Measurements from ENCODE around the gene NSDHL. TPM values are rescaled to one million over a fixed set of nuclear protein-coding genes. Genes with fewer than 3 reads are reported as not detected.
A peak's percentile ranks its signal among the peaks of the same experiment; 100 is the strongest.
"Not testable (repeated sequence)": the region's sequence is repeated elsewhere in the genome, so short reads cannot be mapped to it uniquely, and the experiment has no call there.

The NSDHL gene
- total RNA-seq, 1 donor from 2014 or later, result 29.0 TPM

DNA sequence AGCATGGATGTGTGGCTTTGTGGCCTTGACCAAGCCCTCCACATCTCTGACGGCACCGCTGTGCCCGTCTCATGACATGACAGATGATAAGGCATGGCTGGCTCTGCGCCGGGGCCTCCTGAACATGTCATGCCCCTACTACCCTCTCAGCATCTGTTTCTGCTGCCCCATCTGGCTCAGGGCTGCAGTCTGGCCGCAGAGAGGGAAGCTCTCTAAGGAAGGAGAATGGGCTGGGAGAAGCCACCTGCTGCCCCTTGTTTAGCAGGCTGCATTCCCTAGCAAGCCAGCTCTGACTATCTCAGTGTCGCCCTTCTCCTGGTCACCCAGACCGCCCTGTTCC lies 74.2 kb downstream of the NSDHL start:
- no peaks in the 10 kb centered on the region for H3K36me3 Mint-ChIP-seq (ENCODE audit: insufficient read depth)
- H3K4me3 Mint-ChIP-seq (ENCODE audit: low read depth), result no peak overlapping the region
- DNase-seq (ENCODE audit: low spot score, unreplicated experiment), result no peak
- TF ChIP-seq, protein P1, sequence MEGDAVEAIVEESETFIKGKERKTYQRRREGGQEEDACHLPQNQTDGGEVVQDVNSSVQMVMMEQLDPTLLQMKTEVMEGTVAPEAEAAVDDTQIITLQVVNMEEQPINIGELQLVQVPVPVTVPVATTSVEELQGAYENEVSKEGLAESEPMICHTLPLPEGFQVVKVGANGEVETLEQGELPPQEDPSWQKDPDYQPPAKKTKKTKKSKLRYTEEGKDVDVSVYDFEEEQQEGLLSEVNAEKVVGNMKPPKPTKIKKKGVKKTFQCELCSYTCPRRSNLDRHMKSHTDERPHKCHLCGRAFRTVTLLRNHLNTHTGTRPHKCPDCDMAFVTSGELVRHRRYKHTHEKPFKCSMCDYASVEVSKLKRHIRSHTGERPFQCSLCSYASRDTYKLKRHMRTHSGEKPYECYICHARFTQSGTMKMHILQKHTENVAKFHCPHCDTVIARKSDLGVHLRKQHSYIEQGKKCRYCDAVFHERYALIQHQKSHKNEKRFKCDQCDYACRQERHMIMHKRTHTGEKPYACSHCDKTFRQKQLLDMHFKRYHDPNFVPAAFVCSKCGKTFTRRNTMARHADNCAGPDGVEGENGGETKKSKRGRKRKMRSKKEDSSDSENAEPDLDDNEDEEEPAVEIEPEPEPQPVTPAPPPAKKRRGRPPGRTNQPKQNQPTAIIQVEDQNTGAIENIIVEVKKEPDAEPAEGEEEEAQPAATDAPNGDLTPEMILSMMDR (IDR thresholded peaks at IDR 0.05; ENCODE audit: unreplicated experiment), result no peak
- H3K4me1 Mint-ChIP-seq (ENCODE audit: low read depth), result peaks cover 8% of the 10 kb centered on the region
- H3K27me3 Mint-ChIP-seq, result peaks cover 9% of the 10 kb centered on the region
- peaks cover 3% of the 10 kb centered on the region for H3K9me3 Mint-ChIP-seq (ENCODE audit: low read depth)
- H3K27ac Mint-ChIP-seq, result no peak overlapping the region

DNA sequence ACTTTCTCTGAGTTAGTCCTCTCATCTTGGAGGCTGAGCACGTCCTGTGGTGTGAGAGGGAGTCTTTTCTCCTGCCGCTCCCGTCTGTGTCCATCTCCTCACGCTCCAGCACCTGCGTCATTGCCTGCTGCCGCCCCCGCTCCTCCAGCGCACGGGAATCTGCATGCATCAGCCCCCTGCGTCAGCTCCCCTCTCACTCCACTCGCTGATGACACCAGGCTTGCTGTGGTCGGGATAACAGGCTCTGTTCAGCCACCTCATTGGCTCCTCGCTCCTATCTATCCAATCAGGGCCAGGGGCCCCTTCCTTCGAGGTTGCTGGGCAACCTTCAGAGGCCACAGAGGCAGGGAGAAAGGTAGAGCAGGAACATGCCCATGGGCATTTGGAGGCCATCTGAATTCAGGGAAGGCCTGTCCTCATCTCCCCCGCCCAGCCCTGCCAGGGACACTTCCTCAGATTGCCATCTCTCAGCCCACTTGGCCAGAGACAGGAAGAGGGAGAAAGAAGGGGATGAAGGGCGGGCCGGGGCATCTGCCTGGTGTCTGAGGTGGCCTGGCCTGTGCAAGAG lies 76.3 kb downstream of the NSDHL start:
- peaks cover 8% of the 10 kb centered on the region for H3K4me1 Mint-ChIP-seq (ENCODE audit: low read depth)
- no peak overlapping the region for H3K27ac Mint-ChIP-seq
- H3K4me3 Mint-ChIP-seq (ENCODE audit: low read depth), result peak overlapping the region; percentile 70
- H3K27me3 Mint-ChIP-seq, result peaks cover 3% of the 10 kb centered on the region
- no peak for DNase-seq (ENCODE audit: low spot score, unreplicated experiment)
- H3K36me3 Mint-ChIP-seq (ENCODE audit: insufficient read depth), result no peaks in the 10 kb centered on the region
- TF ChIP-seq, protein P1 (IDR thresholded peaks at IDR 0.05; ENCODE audit: unreplicated experiment), result no peak
- H3K9me3 Mint-ChIP-seq (ENCODE audit: low read depth), result no peaks in the 10 kb centered on the region

DNA sequence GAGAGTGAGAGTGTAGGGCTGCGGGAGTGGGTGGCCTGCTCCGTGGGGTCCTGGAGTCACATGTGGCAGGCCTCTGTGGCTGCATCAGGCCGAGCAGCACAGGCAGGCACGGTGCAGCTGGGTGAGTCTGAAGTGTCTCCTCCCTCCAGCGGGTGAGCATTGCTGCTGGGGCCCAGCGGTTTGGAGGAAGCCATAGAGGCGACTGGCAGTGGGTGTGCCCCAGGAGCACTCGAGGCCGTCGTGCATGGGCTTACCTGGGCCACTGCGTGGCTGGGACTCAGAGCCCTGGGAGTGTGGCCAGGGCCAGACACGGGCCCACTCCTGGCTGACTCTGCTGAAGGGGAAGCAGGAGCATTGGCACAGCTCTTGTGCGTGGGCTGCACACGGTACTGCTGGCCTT lies 77.6 kb downstream of the NSDHL start:
- Mint-ChIP-seq H3K36me3 (ENCODE audit: insufficient read depth) (no peaks in the 10 kb centered on the region), H3K27me3 (peaks cover 3% of the 10 kb centered on the region), H3K27ac (no peak overlapping the region), H3K9me3 (ENCODE audit: low read depth) (no peaks in the 10 kb centered on the region), H3K4me1 (ENCODE audit: low read depth) (peaks cover 8% of the 10 kb centered on the region), H3K4me3 (ENCODE audit: low read depth) (no peak overlapping the region)
- TF ChIP-seq, protein P1 (IDR thresholded peaks at IDR 0.05; ENCODE audit: unreplicated experiment), result no peak
- DNase-seq (ENCODE audit: low spot score, unreplicated experiment), result no peak

DNA sequence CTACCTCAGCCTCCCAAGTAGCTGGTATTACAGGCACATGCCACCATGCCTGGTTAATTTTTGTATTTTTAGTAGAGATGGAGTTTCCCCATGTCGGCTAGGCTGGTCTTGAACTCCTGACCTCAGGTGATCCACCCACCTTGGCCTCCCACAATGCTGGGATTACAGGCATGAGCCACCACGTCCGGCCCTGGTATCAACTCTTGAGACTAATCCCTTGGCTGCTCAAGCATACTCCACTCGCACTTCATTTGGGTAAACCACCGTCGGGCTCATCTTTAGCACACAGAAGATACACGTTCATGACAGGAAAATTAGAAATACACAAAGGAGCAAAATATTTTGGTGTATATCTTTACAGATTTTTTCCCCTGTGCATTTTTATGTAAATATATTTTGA lies 79.2 kb downstream of the NSDHL start:
- not testable (repeated sequence) for H3K9me3 Mint-ChIP-seq (ENCODE audit: low read depth); H3K27ac Mint-ChIP-seq; H3K27me3 Mint-ChIP-seq; H3K36me3 Mint-ChIP-seq (ENCODE audit: insufficient read depth); DNase-seq (ENCODE audit: low spot score, unreplicated experiment); H3K4me3 Mint-ChIP-seq (ENCODE audit: low read depth); H3K4me1 Mint-ChIP-seq (ENCODE audit: low read depth)

DNA sequence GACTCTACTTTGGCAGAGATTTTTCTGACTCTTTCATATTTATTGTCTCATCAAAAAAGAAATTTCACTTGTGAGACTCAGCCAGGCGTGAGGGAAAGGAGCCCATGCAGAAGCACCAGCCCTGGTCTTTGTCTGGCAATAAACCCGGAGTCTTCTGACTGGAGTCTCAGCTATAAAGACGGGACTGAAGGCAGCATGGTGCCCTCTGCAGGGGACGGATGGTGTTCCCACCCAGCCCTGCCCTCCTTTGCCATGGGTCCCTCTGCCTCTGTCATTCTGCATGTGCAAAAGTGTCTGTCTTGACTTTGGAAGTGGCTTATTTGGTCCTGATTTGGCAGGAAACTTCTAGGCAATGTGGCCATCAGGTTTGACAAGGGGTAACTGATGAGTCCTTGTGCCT lies 81.2 kb downstream of the NSDHL start:
- TF ChIP-seq, protein P1 (IDR thresholded peaks at IDR 0.05; ENCODE audit: unreplicated experiment), result no peak
- Mint-ChIP-seq H3K27me3 (peaks cover under 1% of the 10 kb centered on the region), H3K4me3 (ENCODE audit: low read depth) (no peak overlapping the region), H3K36me3 (ENCODE audit: insufficient read depth) (no peaks in the 10 kb centered on the region), H3K9me3 (ENCODE audit: low read depth) (no peaks in the 10 kb centered on the region), H3K4me1 (ENCODE audit: low read depth) (peaks cover 5% of the 10 kb centered on the region), H3K27ac (no peak overlapping the region)
- no peak for DNase-seq (ENCODE audit: low spot score, unreplicated experiment)

DNA sequence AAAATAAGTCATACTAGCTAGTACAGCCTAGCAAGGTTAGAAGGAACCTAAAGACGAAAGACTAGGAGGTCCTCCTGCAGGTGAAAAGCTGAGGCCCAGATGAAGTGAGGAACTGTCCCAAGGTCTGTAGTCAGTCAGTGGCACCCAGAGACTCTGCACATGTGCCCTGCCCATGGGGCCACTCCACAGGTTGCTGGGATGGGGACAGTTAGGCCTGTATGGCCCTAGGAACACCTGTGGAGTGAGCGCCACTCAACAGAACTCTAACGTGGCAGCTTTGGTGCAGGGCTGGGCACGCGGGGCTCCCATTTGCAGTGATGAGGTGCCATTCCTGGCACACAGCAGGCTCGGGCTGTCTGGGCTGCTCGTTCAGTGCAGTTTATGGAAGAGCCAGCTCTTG lies 81.8 kb downstream of the NSDHL start:
- Mint-ChIP-seq H3K9me3 (ENCODE audit: low read depth) (no peaks in the 10 kb centered on the region), H3K4me1 (ENCODE audit: low read depth) (no peaks in the 10 kb centered on the region), H3K4me3 (ENCODE audit: low read depth) (no peak overlapping the region), H3K27me3 (no peaks in the 10 kb centered on the region), H3K27ac (no peak overlapping the region), H3K36me3 (ENCODE audit: insufficient read depth) (no peaks in the 10 kb centered on the region)
- DNase-seq (ENCODE audit: low spot score, unreplicated experiment), result no peak
- TF ChIP-seq, protein P1 (IDR thresholded peaks at IDR 0.05; ENCODE audit: unreplicated experiment), result no peak

All from progenitor cell of endocrine pancreas (in vitro differentiated cells).